Activated T-helper 1 cell treated with anti-CD3 and anti-CD28 coated beads, Interleukin-12 subunit alpha, Interleukin-12 subunit beta, Interleukin-2, Interleukin-4 antibody, amounts not matched to agents 30 ng/mL and 10 ng/mL and 1 ng/mL, durations not matched to agents 14 hours and 24 hours and 36 hours (primary cell): ENCODE data around the gene DMAP1. TPM values are rescaled to one million over a fixed set of nuclear protein-coding genes. Genes with fewer than 3 reads are reported as not detected.
"Not testable (repeated sequence)": the region's sequence is repeated elsewhere in the genome, so short reads cannot be mapped to it uniquely, and the experiment has no call there.

Experiments used
- DNase-seq: peaks from one replicate; pipeline ENCODE4 v3.0.0; 2021; ENCODE audit warnings: low spot score
- H3K27ac Mint-ChIP-seq: one replicate; pipeline ENCODE4 v1.8.0; 2021; ENCODE audit warnings: mild to moderate bottlenecking, mixed read lengths
- H3K27me3 Mint-ChIP-seq: one replicate; pipeline ENCODE4 v1.8.0; 2022; ENCODE audit warnings: mild to moderate bottlenecking, moderate library complexity, mixed read lengths; ENCODE audit not compliant: insufficient read depth
- H3K36me3 Mint-ChIP-seq: one replicate; pipeline ENCODE4 v1.8.0; 2021; ENCODE audit warnings: low read depth, mixed read lengths
- H3K4me1 Mint-ChIP-seq: one replicate; pipeline ENCODE4 v1.8.0; 2021; ENCODE audit warnings: low read depth, mixed read lengths
- H3K4me3 Mint-ChIP-seq: one replicate; pipeline ENCODE4 v1.8.0; 2021; ENCODE audit warnings: mild to moderate bottlenecking, moderate library complexity, mixed read lengths
- H3K9me3 Mint-ChIP-seq: one replicate; pipeline ENCODE4 v1.8.0; 2021; ENCODE audit warnings: mixed read lengths
- intact Hi-C: fragments of 100-400 bp; cut with micrococcal nuclease; formaldehyde crosslinking; loops from one replicate; pipeline ENCODE4 v1.15.1; 2024
- total RNA-seq: library from RNA; stranded (reverse); gene quantifications from 2 replicates; pipeline ENCODE4 v1.2.3, GENCODE V29; 2022

DMAP1 gene
- total RNA-seq: 37.4 and 38.1 TPM in 2 replicates

DNA sequence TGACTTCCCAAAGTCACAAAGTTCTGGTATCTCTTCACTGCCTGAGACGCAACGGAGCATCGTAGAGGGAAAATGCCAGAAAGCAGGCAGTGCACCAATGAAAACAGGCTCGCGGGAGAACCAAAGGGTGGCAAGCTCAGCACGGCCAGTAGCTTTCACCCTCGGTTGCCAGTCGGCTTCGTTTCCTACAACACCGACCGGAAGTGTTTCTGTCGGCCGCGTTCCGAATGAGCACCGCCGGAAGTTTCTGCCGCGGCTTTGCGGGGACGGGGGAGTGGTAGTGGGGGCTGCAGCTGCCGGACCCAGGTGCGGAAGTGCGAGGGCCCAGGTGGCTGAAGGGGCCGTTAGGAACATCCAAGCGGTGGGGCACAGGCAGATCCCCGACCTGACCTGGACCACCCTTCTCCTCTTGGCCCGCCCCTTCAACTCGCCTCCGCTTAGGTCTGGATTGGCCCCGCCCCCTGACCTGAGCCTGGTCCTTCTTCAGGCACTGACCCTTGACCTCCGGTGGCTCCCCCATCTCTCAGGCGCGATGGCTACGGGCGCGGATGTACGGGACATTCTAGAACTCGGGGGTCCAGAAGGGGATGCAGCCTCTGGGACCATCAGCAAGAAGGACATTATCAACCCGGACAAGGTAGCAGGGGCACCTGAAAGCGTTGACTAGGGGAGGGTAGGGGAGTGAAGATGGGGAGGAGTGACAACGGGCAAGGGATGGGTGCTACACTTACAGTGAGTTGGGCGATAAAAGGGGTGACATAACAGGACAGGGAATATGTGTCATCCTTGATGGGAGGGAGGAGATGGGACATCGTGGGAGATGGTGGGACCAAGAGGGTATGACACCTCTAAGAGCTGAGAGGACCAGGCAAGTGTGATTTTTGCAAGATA lies at the start of gene DMAP1:
TSS of gene DMAP1 (plus strand) at position 250 of the 891 bp plus-strand sequence. CDS start at position 533, 283 bp downstream.
- Mint-ChIP-seq H3K36me3 (peaks cover 18% of the 10 kb centered on the region), H3K27me3 (peaks cover 8% of the 10 kb centered on the region), H3K9me3 (no peaks in the 10 kb centered on the region), H3K4me3 (peak within 1 kb of the TSS; percentile 90), H3K27ac (peak within 1 kb of the TSS; percentile 91), H3K4me1 (peaks cover 39% of the 10 kb centered on the region)
- peak; percentile 83 for DNase-seq
- intact Hi-C loops: loop anchor here (1.0 to 10.0 kb wide), 6 partner anchors 41 to 1446 kb away; partner anchors contain the start of genes C1orf50, ERI3, IPO13 and P3H1

DNA sequence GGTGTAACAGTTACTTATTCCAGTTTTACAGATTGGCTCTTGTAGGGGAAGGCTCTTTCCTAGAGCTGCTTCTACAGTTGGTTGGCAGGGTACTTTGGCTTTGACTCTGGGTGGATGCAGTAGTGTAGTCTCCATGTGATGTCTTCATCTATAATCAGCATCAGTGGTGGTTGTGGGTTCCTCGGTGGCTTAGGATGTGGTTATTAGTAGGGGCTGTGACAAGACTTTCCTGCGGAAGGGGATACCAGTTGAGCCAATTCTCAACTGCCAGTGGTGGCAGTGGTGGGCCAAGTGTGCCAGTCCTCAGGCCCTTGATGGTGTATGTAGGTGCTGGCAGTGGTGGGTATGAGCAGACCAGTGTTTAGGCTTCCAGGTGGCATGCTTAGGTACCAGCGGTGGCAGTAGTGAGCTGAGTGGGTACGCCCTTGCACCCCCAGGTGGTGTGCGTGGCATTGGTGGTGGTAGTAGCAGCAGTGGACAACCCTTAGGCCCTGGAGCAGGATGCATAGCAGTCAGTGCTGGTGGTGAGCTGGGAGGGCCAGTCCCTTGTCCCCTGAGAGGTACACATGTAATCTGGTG lies 44.7 kb upstream of the DMAP1 start:
- H3K27me3 Mint-ChIP-seq: peaks cover 9% of the 10 kb centered on the region
- H3K4me3 Mint-ChIP-seq: no peak overlapping the region
- no peaks in the 10 kb centered on the region for H3K36me3 Mint-ChIP-seq
- intact Hi-C loops: no loop called here
- no peak for DNase-seq
- peaks cover under 1% of the 10 kb centered on the region for H3K9me3 Mint-ChIP-seq
- peaks cover 7% of the 10 kb centered on the region for H3K4me1 Mint-ChIP-seq
- H3K27ac Mint-ChIP-seq: peak overlapping the region; percentile 5

DNA sequence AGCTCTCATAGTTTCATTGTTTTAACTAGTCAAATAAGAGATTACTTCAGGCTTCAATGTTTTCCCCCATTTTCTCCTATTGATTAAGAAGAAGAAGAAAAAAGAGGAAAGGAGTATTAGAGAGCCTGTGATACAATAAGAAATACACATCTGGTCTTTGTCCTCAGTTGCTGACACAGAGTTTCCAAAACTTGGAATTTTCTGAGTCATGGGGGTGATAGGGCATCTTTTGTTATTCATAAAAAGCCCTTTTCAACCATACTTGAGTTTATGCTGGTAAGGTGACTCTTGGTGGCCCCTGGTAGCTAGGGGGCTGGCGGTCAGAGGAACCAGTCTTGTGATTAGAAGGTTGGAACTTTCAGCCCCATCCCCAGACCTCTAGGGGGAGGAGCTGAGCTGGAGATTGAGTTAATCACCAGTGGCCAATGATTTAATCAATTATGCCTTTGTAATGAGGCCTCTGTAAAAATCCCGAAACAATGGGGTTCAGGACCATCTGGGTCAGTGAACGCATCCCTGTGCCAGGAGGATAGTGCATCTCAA lies 42.9 kb upstream of the DMAP1 start:
- no peak overlapping the region for H3K4me3 Mint-ChIP-seq
- intact Hi-C loops: no loop called here

GRCh38 chr1:44174630-44175029 lies 38.6 kb upstream of the DMAP1 start:
- Mint-ChIP-seq H3K4me1 (no peaks in the 10 kb centered on the region), H3K36me3 (no peaks in the 10 kb centered on the region), H3K9me3 (peaks cover 7% of the 10 kb centered on the region), H3K27me3 (peaks cover 6% of the 10 kb centered on the region), H3K4me3 (no peak overlapping the region), H3K27ac (no peak overlapping the region)
- DNase-seq: no peak
- intact Hi-C loops: no loop called here

More for the DNA sequence above, 42.9 kb upstream of the DMAP1 start:
- Mint-ChIP-seq H3K36me3 (no peaks in the 10 kb centered on the region), H3K27me3 (peaks cover 6% of the 10 kb centered on the region), H3K9me3 (peaks cover 7% of the 10 kb centered on the region), H3K4me1 (peaks cover 7% of the 10 kb centered on the region), H3K27ac (no peak overlapping the region)
- no peak for DNase-seq

GRCh38 chr1:44200336-44200735 lies 12.9 kb upstream of the DMAP1 start:
- no peak overlapping the region for H3K27ac Mint-ChIP-seq
- no peaks in the 10 kb centered on the region for H3K9me3 Mint-ChIP-seq
- H3K4me3 Mint-ChIP-seq: no peak overlapping the region
- no peaks in the 10 kb centered on the region for H3K36me3 Mint-ChIP-seq
- H3K27me3 Mint-ChIP-seq: peaks cover 3% of the 10 kb centered on the region
- no peak for DNase-seq
- H3K4me1 Mint-ChIP-seq: no peaks in the 10 kb centered on the region
- intact Hi-C loops: no loop called here

GRCh38 chr1:44206545-44206944 lies 6.7 kb upstream of the DMAP1 start:
- intact Hi-C loops, H3K4me3 Mint-ChIP-seq, H3K4me1 Mint-ChIP-seq, H3K27ac Mint-ChIP-seq, H3K36me3 Mint-ChIP-seq, DNase-seq, H3K9me3 Mint-ChIP-seq, H3K27me3 Mint-ChIP-seq: not testable (repeated sequence)

GRCh38 chr1:44208226-44208625 lies 5.0 kb upstream of the DMAP1 start:
- Mint-ChIP-seq H3K9me3 (no peaks in the 10 kb centered on the region), H3K27me3 (peaks cover 8% of the 10 kb centered on the region), H3K36me3 (peaks cover 2% of the 10 kb centered on the region), H3K27ac (no peak overlapping the region), H3K4me1 (peaks cover 17% of the 10 kb centered on the region), H3K4me3 (no peak overlapping the region)
- DNase-seq: no peak
- intact Hi-C loops: no loop called here

DNA sequence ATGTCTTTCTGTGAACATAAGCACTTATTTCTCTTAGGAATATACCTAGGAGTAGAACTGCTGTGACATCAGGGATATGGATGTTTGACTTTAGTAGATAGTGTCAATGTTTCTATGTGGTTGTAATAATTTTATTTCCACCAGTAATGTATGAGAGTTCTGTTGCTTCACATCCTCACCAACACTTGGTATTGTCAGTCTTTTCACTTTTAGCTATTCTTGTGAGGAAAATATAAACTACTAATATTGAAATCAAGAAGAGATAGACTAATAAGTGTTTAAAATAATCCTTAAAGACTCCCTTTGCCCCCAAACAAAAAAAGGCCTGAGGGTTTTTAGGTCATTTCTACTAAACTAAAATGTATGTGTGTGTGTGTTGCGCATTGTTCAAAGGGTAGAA lies 2.7 kb upstream of the DMAP1 start:
- peaks cover 8% of the 10 kb centered on the region for H3K27me3 Mint-ChIP-seq
- peaks cover 29% of the 10 kb centered on the region for H3K4me1 Mint-ChIP-seq
- H3K4me3 Mint-ChIP-seq: no peak overlapping the region
- no peak overlapping the region for H3K27ac Mint-ChIP-seq
- intact Hi-C loops: loop anchor here (5.0 to 10.0 kb wide), 2 partner anchors 424 to 1443 kb away; partner anchors contain the start of genes C1orf50 and P3H1
- no peak for DNase-seq
- no peaks in the 10 kb centered on the region for H3K9me3 Mint-ChIP-seq
- peaks cover 12% of the 10 kb centered on the region for H3K36me3 Mint-ChIP-seq

GRCh38 chr1:44212355-44213221 lies 683 bp upstream of the DMAP1 start:
- H3K9me3 Mint-ChIP-seq: no peaks in the 10 kb centered on the region
- peaks cover 17% of the 10 kb centered on the region for H3K36me3 Mint-ChIP-seq
- peaks cover 39% of the 10 kb centered on the region for H3K4me1 Mint-ChIP-seq
- peaks cover 8% of the 10 kb centered on the region for H3K27me3 Mint-ChIP-seq
- intact Hi-C loops: loop anchor here (1.0 to 10.0 kb wide), 6 partner anchors 42 to 1445 kb away; partner anchors contain the start of genes C1orf50, ERI3, IPO13 and P3H1
- H3K27ac Mint-ChIP-seq: peak overlapping the region; percentile 91
- DNase-seq: peak; percentile 50
- peak overlapping the region; percentile 90 for H3K4me3 Mint-ChIP-seq

DNA sequence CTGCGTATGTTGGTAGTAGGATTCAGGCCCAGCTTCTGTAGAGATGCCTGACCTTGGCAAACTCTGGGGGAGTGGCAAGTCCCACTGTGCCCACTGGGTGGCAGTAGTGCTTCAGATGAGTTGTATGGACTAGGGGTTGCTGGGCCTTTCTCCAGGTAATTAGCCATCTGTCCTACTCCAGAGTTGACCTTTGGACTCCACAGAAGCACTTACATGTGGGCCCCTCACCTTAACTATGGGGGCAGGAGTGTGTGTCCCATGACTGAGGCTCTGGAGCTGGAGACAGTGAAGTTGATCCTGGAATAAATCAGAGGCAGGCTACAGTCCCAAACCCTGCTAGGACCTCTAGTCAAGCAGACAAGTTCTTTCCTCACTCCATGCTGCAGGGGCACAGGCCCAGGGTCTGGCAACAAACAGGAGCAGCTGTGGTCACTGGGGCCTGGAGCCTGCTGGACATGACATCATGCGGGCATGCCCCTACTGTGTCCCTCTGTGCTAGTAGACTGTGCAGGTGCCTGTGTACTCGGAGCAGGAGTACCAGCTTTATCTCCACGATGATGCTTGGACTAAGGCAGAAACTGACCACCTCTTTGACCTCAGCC lies 4.6 kb downstream of the DMAP1 start:
- H3K36me3 Mint-ChIP-seq: peaks cover 26% of the 10 kb centered on the region
- DNase-seq: peak; percentile 61
- H3K27me3 Mint-ChIP-seq: no peaks in the 10 kb centered on the region
- H3K27ac Mint-ChIP-seq: no peak overlapping the region
- no peak overlapping the region for H3K4me3 Mint-ChIP-seq
- H3K4me1 Mint-ChIP-seq: peaks cover 26% of the 10 kb centered on the region
- no peaks in the 10 kb centered on the region for H3K9me3 Mint-ChIP-seq
- intact Hi-C loops: loop anchor here (1.0 to 10.0 kb wide), 4 partner anchors 100 to 435 kb away; no protein-coding TSS in a partner anchor

- Mint-ChIP-seq H3K27me3 (no peaks in the 10 kb centered on the region), H3K4me1 (peaks cover 21% of the 10 kb centered on the region), H3K9me3 (no peaks in the 10 kb centered on the region), H3K27ac (no peak overlapping the region), H3K36me3 (peaks cover 22% of the 10 kb centered on the region), H3K4me3 (no peak overlapping the region)
- intact Hi-C loops: loop anchor here (10.0 kb wide), 1 partner anchor 416 kb away; no protein-coding TSS in a partner anchor
- DNase-seq: no peak
Observed at GRCh38 chr1:44218503-44219300, 5.4 kb downstream of the DMAP1 start.
